Measurements from ENCODE around the gene CNPY4. TPM values are rescaled to one million over a fixed set of nuclear protein-coding genes. Genes with fewer than 3 reads are reported as not detected.

CNPY4 gene
- total and polyA plus RNA-seq, 2 donors (not counting 3 experiments of a cell fraction or from before 2014, with no cell fraction given), result 28.6 to 33.7 TPM

GRCh38 chr7:100105534-100105933, 13.9 kb upstream of the CNPY4 start:
- Histone ChIP-seq H3K9me3 (replicated peaks; ENCODE audit: control insufficient read depth, insufficient read depth, low read length) (no peaks in the 10 kb centered on the region), H3K36me3 (ENCODE audit: control insufficient read depth in 2 of 2, extremely low read depth in 1 of 2, insufficient read depth in 2 of 2, low read length in 2 of 2) (peaks cover 9 to 36% of the 10 kb centered on the region in 2 experiments), H3K4me2 (ENCODE audit: insufficient read depth, low read length) (no peak overlapping the region), H4K20me1 (replicated peaks; ENCODE audit: control insufficient read depth, extremely low read depth, insufficient read depth, low read length) (no peaks in the 10 kb centered on the region), H3K27ac (ENCODE audit: insufficient read depth, low read depth, low read length) (no peak overlapping the region), H3K4me1 (ENCODE audit: control insufficient read depth, extremely low read depth, insufficient read depth, low read length) (peaks cover 7% of the 10 kb centered on the region), H3K9ac (replicated peaks; ENCODE audit: extremely low read depth, insufficient read depth, low read length) (no peak overlapping the region), H3K27me3 (ENCODE audit: control insufficient read depth in 2 of 2, insufficient read depth in 2 of 2, low read length in 2 of 2) (no peaks in the 10 kb centered on the region), H3K4me3 (replicated peaks in 1 of 3; ENCODE audit: insufficient read depth in 1 of 3, low read depth in 1 of 3, low read length in 3 of 3) (no peak overlapping the region), H2AFZ (ENCODE audit: low read depth, low read length) (no peak overlapping the region), H3K9me1 (replicated peaks; ENCODE audit: control insufficient read depth, extremely low read depth, insufficient read depth, low read length) (no peaks in the 10 kb centered on the region), H3K79me2 (ENCODE audit: control insufficient read depth, insufficient read depth, low read length) (peaks cover 6% of the 10 kb centered on the region)
- TF ChIP-seq GATA2 (IDR thresholded peaks at IDR 0.05; ENCODE audit: insufficient read depth, insufficient read length, low read depth, low read length) (no peak), FOS (IDR thresholded peaks at IDR 0.05; ENCODE audit: borderline replicate concordance, insufficient read depth, low read length) (no peak)
- dilution Hi-C loops (cut with MboI; ENCODE audit: extremely low pct_ligation_motif_present, low sequenced_read_pairs), result no loop called here
- POLR2A ChIA-PET, result no interaction called here
- CTCF ChIA-PET, result no interaction called here
- no TSS peak for BruUV-seq (replicated peaks)
- intact Hi-C loops (cut with micrococcal nuclease), result loop anchor here (10.0 kb wide), 1 partner anchor 1019 kb away; the partner anchor contains the start of gene SERPINE1
- FAIRE-seq, result no peak
- DNase-seq (ENCODE audit: low read depth, low spot score), result no peak

- dilution Hi-C loops (cut with MboI; ENCODE audit: extremely low pct_ligation_motif_present, low sequenced_read_pairs), result no loop called here
- intact Hi-C loops (cut with micrococcal nuclease), result loop anchor here (10.0 kb wide), 1 partner anchor 1018 kb away; the partner anchor contains the start of gene SERPINE1
- no peaks in the 10 kb centered on the region for H3K27me3 ChIP-seq (ENCODE audit: control insufficient read depth in 2 of 2, insufficient read depth in 2 of 2, low read length in 2 of 2)
- no peaks in the 10 kb centered on the region for H3K9me3 ChIP-seq (replicated peaks; ENCODE audit: control insufficient read depth, insufficient read depth, low read length)
- FAIRE-seq, result no peak
- no peak overlapping the region for H2AFZ ChIP-seq (ENCODE audit: low read depth, low read length)
- H3K27ac ChIP-seq (ENCODE audit: insufficient read depth, low read depth, low read length), result no peak overlapping the region
- CTCF ChIA-PET, result no interaction called here
- DNase-seq (ENCODE audit: low read depth, low spot score), result no peak
- POLR2A ChIA-PET, result no interaction called here
- H3K9me1 ChIP-seq (replicated peaks; ENCODE audit: control insufficient read depth, extremely low read depth, insufficient read depth, low read length), result no peaks in the 10 kb centered on the region
- no peak overlapping the region for H3K4me3 ChIP-seq (replicated peaks in 1 of 3; ENCODE audit: insufficient read depth in 1 of 3, low read depth in 1 of 3, low read length in 3 of 3)
- peaks cover 7% of the 10 kb centered on the region for H3K4me1 ChIP-seq (ENCODE audit: control insufficient read depth, extremely low read depth, insufficient read depth, low read length)
- BruUV-seq (replicated peaks), result no TSS peak
- H3K9ac ChIP-seq (replicated peaks; ENCODE audit: extremely low read depth, insufficient read depth, low read length), result no peak overlapping the region
- peaks cover 1% of the 10 kb centered on the region for H3K79me2 ChIP-seq (ENCODE audit: control insufficient read depth, insufficient read depth, low read length)
- no peak for TF ChIP-seq GATA2 (IDR thresholded peaks at IDR 0.05; ENCODE audit: insufficient read depth, insufficient read length, low read depth, low read length)
- no peak for TF ChIP-seq CTCF (IDR thresholded peaks at IDR 0.05; ENCODE audit: extremely low read depth in 1 of 2, insufficient read depth in 1 of 2, low read depth in 1 of 2, low read length in 2 of 2)
- TF ChIP-seq MYC (IDR thresholded peaks at IDR 0.05; ENCODE audit: low read depth, low read length), result no peak
- TF ChIP-seq MAX (IDR thresholded peaks at IDR 0.05; ENCODE audit: insufficient read depth, insufficient read length), result no peak
- TF ChIP-seq EZH2 (IDR thresholded peaks at IDR 0.05; ENCODE audit: borderline replicate concordance, low read depth, low read length, severe bottlenecking), result no peak
- no peak for TF ChIP-seq POLR2A (IDR thresholded peaks at IDR 0.05; ENCODE audit: low read depth, low read length)
- TF ChIP-seq FOS (IDR thresholded peaks at IDR 0.05; ENCODE audit: borderline replicate concordance, insufficient read depth, low read length), result no peak
- TF ChIP-seq POLR2AphosphoS5 (IDR thresholded peaks at IDR 0.05; ENCODE audit: insufficient read depth, low read depth, low read length), result no peak
- no peak for TF ChIP-seq JUN (IDR thresholded peaks at IDR 0.05; ENCODE audit: borderline replicate concordance, insufficient read depth, insufficient read length, low read depth)
- H4K20me1 ChIP-seq (replicated peaks; ENCODE audit: control insufficient read depth, extremely low read depth, insufficient read depth, low read length), result no peaks in the 10 kb centered on the region
- H3K4me2 ChIP-seq (ENCODE audit: insufficient read depth, low read length), result no peak overlapping the region
- H3K36me3 ChIP-seq (ENCODE audit: control insufficient read depth in 2 of 2, extremely low read depth in 1 of 2, insufficient read depth in 2 of 2, low read length in 2 of 2), result peaks cover 12 to 45% of the 10 kb centered on the region in 2 experiments
Measured at GRCh38 chr7:100106633-100107032, 12.8 kb upstream of the CNPY4 start.
